DMS79 (cell line): ENCODE data around the gene KLF1.
"Not testable (repeated sequence)": the region's sequence is repeated elsewhere in the genome, so short reads cannot be mapped to it uniquely, and the experiment has no call there.

Source experiments
- DNase-seq: peaks from one replicate; lab custom pipeline; 2025; lab: John Stamatoyannopoulos, UW

The KLF1 gene

GRCh38 chr19:12886969-12887747 lies at the start of gene KLF1:
KLF1 (minus strand) TSS chr19:12887201; CDS start chr19:12887140, 61 bp downstream.
- no peak for DNase-seq

- peak; percentile 85 for DNase-seq
Observed at GRCh38 chr19:12936582-12936981, 49.6 kb upstream of the KLF1 start.

- DNase-seq: no peak
Observed at GRCh38 chr19:12935071-12935470, 48.1 kb upstream of the KLF1 start.

- DNase-seq: peak; percentile 93
Observed at GRCh38 chr19:12933287-12934072, 46.5 kb upstream of the KLF1 start, which contains the start of gene FARSA. FARSA (minus strand) TSS chr19:12933711; CDS start chr19:12933696, 15 bp downstream.

GRCh38 chr19:12932392-12933286 lies 45.6 kb upstream of the KLF1 start:
- no peak for DNase-seq

- DNase-seq: no peak
Observed at GRCh38 chr19:12930002-12930645, 43.1 kb upstream of the KLF1 start.

- no peak for DNase-seq
Observed at GRCh38 chr19:12924621-12925310, 37.8 kb upstream of the KLF1 start.

GRCh38 chr19:12922959-12923358 lies 36.0 kb upstream of the KLF1 start:
- DNase-seq: no peak

GRCh38 chr19:12921047-12921446 lies 34.0 kb upstream of the KLF1 start:
- no peak for DNase-seq

GRCh38 chr19:12918253-12918652 lies 31.3 kb upstream of the KLF1 start:
- DNase-seq: no peak

GRCh38 chr19:12915860-12916259 lies 28.9 kb upstream of the KLF1 start:
- DNase-seq: not testable (repeated sequence)

- peak; percentile 85 for DNase-seq
Observed at GRCh38 chr19:12913851-12914690, 27.1 kb upstream of the KLF1 start.

GRCh38 chr19:12913011-12913561 lies 26.1 kb upstream of the KLF1 start:
- peak; percentile 100 for DNase-seq

GRCh38 chr19:12912571-12912970 lies 25.6 kb upstream of the KLF1 start:
- DNase-seq: peak; percentile 99

- DNase-seq: no peak
Observed at GRCh38 chr19:12907166-12907565, 20.2 kb upstream of the KLF1 start.

- DNase-seq: no peak
Observed at GRCh38 chr19:12899891-12900518, 13.0 kb upstream of the KLF1 start.

GRCh38 chr19:12896460-12896859 lies 9.5 kb upstream of the KLF1 start:
- no peak for DNase-seq

- DNase-seq: no peak
Observed at GRCh38 chr19:12893582-12893981, 6.6 kb upstream of the KLF1 start.

- no peak for DNase-seq
Observed at GRCh38 chr19:12891553-12892021, 4.6 kb upstream of the KLF1 start.
